Measurements from ENCODE around the gene CD7.
A peak's percentile ranks its signal among the peaks of the same experiment; 100 is the strongest.

Gene CD7

DNA sequence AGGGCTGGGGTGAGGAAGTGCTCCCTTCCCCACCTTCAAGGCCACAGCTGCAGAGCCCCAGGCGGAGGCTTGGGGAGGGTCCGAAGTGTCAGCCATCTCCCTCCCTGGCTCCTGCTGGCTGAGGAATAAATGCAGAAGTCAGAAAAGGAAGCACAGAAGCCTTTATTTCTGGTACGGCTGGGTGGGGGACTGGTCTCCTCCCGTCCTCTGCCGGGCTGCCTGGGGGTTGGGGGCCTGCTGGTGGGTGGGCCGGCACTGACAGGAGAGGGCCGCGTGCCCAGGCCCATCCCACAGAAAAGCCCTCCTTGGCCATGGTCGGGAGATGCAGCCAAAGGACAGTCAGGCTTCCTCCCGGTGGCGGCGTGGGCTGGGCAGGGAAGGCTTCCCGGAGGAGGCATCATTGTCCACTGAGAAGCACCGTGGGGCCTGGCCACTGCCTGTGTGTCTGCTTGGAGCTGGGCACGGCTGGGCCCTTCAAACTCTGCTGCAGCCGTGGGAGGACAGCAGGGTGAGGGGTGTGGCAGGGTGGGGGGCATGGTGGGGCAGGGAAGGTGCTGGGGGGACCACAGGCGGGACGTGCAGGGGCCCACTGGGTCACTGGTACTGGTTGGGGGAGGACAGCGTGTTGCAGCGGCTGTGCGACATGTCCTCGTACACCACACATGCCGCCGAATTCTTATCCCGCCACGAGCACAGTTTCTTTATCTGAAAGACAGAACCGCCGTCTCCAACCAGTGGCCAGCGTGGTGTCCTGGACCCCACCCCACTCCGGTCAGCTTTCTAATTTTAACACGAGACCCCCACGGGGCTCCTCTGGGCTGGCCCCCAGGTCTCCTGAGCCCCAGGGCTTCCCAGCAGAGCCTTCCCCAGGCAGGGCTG lies 2.4 kb downstream of the CD7 start:
- no peak for DNase-seq (ENCODE audit: low spot score)

DNA sequence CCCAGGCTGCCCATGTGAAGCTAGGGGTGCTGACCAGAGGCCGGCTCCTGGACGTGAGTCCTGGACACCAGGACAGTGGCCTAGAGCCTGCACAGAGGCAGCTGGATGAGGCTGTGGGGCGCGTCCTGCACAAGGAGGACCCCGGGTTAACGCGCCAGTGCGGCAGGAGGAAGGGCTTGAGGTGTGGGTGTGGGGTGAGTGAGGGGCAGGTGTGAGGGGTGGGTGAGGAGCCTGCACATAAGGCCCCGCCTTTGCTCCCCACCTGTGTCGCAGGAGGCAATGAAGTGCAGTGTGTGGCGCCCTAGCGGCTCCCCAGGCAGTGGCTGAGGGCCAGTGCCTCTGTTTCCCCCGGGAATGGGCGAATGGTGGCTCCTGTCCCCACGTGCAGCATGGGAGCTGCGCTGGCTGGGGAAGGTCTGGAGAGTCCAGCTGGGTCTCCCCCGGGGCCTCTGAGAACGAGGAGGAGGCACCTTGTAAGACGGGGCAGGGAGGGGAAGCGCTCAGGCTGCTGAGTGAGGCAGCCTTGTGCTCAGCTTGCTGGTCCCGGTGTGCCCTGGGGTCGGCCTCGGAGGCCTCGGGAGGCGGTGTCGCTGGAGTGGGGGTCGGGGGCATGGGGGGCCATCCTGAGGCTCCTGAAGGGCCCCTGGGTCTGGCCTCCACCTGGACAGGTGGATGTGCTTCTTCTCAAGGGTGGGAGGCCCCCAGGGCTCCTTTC lies 3.2 kb downstream of the CD7 start:
- no peak for DNase-seq (ENCODE audit: low spot score)

DNA sequence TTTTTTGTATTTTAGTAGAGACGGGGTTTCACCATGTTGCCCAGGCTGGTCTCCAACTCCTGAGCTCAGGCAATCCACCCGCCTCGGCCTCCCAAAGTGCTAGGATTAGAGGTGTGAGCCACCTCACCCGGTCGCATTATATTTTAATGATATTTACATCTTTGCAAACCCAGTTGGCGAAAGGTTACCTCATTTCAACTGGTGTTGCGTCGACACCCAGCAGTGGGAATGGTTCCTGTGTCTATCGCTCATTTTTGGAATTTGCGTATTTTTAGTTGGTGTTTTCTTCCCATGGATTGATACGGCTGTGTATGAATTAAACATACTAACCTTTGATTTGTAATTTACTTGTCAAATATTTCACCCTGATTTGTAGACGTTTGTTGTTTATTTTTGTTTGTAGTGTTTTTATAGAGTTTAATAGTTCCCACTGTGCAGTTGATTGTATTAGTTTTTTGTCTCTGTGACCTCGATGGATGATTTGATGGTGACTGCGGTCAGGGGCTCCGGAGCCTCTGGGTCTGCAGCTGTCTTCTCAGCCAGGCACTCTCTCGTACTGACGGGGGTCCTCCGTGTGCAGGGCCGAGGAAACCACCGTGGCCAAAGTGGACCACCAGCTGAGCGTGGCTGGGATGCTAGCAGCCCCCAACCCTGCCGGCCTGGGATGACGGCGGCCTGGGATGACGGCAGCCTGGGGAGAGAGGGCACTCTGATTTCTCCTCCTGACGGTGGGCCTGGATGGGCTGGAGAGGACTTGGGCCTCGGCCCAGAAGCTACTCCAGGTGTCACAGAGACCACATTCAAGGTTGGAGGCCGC lies 4.0 kb downstream of the CD7 start:
- DNase-seq (ENCODE audit: low spot score) = no peak

DNA sequence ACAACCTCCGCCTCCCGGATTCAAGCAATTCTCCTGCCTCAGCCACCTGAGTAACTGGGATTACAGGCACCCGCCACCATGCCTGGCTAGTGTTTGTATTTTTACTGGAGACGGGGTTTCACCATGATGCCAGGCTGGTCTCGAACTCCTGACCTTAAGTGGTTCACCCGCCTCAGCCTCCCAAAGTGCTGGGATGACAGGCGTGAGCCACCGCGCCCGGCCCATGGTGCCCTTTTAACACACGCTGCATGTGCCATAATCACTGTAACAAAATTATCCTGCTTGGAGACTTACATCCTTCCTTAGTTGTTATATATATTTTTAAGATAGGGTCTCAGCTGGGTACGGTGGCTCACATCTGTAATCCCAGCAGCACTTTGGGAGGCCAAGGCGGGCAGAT lies 5.4 kb downstream of the CD7 start:
- no peak for DNase-seq (ENCODE audit: low spot score)

DNA sequence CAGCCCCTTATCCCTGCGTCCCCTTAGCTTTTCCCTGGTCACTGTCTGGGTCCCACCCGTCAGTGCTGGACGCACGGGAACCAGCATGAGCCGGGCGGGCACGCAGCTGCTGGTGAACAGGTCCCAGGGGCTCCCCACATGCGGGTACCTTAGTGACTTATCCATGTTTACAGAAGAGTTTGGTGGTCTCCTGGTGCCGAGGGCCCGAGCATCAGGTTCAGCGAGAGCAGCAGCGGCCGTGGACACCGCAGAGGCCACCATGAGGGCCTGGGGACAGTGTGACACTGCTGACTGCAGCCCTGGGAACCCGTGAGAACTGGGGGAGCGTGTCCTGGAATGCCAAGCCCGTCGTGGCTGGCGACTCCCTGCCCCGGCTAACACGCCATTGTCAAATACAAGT lies 6.5 kb downstream of the CD7 start:
- no peak for DNase-seq (ENCODE audit: low spot score)

DNA sequence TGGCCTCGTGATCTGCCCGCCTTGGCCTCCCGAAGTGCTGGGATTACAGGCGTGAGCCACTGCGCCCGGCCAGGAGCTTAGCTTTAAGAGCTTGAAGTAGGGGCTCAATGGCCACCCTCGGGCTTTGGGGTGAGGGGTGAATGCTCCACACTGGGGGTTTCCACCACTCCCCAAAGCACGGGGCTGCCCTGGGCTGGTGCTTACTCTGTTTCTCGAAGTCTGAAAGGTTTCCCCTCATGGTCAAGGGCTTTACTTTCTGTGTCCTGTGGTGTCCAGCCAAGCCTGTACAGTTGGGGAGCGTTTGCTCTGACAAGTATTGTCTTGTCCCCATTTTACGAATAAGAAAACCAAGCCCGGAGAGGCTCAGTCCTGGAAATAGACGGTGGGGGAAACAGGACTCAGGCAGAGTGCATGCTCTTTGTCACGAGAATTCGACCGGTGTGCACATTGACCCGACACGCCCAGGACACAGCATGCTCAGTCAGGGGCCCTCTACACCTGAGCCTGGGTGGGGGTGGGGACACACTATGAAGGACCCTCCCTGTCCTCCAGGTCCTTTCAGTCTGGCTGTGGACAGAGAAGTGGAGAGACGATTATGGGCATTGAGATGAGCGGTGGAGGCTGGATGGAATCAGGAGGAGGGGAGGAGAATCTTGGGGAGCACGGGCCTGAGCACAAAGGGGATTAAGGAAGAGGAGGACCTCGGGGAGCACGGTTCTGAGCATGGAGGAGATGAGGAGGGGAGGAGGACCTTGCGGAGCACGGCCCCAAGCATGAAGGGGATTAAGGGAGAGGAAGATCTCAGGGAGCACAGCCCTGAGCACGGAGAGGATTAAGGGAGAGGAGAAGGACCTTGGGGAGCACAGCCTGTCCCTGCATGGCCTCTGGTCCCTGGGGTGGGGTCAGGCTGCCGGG lies 7.5 kb downstream of the CD7 start:
- no peak for DNase-seq (ENCODE audit: low spot score)

DNA sequence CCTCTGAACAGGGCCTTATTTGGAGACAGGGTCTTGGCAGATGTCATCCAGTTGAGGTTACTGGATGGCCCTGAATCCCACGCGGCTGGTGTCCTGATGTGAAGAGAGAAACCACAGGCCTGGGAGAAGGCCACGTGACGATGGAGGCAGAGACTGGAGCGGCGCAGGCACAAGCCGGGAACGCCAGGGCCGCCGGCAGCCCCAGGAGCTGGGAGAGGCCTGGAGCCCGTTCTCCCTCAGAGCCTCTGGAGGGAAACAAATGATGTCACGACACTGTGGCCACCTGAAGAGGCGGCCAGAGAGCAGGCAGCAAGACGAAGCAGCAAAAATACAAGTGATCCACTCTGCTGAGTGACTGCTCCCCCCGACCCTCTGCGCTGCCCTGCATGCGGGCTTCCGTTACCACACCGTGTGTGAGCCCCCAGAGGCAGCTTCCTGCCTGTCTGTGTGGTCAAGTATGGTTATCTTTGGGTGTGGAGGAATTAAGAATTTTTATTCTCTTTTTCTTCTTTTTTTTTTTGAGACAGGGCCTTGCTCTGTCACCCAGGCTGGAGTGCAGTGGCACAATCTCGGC lies 11.6 kb downstream of the CD7 start:
- no peak for DNase-seq (ENCODE audit: low spot score)

DNA sequence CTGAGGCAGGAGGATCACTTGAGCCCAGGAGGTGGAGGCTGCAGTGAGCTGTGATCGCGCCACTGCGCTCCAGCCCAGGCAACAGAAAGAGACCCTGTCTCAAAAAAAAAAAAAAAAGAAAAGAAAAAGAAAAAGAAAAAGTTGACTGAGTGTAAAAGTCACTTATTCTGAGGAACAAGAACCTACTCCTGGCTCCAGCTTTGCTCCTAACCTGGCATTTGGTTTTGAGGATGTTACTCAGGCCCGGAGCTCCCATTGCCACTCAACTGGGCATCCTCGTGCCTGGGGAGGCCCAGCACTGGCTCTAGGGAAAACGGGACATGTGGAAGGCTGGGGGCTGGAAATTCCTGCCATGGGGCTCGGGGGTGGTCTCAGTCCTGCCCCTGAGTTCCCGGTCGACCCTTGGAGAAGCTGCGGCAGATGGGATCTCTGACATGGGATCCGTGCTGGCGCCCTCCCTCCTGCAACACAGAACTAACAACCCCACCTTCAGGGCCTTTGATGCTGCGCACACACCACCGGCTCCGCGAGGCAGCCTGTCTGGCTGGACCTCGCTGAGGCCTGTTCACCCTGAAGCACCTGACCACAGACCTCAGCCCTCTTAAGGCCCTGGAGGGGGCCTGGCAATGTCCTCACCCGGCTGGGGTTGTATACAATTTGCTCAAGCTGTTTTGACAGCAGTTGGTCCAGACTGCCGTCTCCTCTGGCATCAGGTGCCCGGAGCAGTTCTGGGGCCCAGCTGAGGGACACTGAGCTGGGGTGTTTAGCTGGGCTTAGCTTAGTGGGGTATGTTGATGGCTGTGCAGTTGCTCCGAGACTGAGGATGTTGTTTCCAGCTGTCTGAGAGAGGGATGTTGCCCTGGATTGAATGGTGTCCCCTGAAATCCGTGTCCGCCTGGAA lies 12.3 kb downstream of the CD7 start:
- no peak for DNase-seq (ENCODE audit: low spot score)

DNA sequence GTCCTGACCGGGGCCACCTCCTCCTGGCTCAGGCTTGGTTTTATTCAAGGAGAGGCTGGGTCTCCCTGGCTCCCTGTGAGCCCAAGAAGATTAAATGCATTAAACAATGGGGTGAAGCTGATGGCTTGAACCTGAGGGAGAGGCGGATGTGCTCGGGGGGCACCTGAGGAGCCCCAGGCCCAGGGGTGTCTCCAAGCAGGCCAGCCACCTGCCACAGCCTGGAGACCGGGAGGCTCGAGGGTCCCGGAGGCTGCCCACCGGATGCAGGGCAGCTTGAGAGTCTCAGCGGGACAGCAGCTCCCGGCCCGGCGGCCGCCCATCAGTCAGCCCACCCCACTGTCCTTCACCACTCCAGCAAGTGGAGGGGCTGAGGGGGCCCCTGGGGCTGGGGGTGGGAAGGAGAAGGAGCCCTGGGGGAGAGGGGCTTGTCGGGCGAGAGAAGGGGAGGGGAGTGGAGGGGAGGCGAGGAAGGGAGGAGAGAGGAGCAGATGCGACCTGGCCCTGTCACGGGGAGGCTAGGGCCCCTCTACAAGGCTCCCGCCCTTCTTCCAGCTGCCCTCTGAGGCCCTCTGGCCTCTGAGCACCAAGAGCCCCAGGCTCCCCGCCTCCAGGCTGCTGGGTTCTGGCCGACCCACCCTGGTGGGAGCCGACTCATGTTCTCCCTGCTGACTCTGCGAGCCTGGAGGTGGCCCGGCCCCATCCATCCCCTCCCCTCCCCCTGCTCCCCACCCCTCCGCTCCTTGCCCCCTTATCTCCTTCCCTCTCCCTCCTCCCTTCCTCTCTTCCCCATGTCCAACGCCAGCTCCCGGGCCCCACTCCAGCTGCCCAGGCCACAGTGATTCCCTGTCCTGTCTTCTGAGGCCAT lies 13.2 kb downstream of the CD7 start:
- DNase-seq (ENCODE audit: low spot score) = no peak

DNA sequence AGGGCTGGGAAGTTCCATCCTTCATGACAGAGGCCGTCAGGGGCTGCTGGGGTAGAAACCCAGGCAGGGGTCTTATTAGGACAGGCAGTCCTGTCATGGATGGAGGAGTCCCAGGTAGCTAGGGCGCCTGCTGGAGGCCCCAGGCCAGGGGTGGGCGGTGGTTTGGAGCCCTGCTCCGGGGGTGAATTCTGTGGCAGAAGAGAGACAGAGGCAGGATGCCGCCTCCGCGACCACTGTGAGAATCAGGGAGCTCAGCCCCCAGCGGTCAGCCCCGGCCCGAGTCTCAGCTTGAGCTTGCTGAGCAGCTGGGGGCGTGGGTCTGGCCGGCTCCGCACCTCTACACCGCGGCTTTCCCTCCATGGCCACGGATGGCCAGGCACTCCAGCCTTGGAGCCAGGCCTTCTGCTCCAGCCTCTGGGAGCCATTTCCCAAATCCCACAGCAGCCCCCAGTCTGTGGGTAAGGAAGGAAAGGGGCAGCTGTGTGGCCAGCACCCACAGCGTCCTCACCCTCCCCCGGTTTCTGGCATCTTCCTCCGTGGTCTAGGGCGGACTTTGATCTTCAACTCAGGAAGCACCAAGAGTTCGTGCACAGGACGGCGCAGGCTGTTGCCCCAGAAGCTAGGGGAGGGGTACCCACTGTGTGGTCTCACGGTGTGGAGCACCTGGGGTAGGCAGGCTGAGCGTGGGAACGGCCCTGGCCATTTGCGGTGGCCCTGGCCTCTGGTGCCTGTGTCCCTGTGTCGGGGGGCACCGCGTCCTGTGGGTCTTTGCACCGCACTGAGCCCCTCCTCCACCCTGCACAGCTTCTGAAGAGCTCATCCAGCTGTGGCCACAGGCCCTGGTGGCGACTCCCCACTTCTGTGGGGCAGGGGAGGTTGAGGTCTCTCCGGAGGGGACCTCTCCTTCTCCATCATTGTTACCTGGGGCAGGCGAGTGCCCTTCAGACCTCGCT lies 14.1 kb downstream of the CD7 start:
- DNase-seq (ENCODE audit: low spot score) = no peak

DNA sequence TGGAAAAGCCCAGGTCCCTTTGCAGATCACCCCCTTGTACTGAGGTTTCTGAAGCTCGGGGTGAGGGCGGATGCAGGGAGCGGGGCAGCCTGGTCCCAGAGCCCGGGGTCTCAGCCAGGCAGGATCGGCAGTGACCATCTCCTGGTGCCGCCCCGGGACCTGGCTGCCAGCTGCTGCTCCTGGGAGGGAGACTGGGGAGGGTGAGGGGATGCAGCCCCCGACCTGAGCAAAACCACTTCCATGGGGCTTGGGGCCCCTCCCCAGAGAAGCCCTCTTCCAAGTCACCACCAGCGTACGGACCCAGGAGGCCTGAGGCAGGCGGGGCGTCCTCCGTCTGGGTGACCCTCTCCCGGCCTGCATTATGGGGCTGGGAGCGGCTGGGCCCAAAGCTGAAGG lies 14.8 kb downstream of the CD7 start:
- no peak for DNase-seq (ENCODE audit: low spot score)

DNA sequence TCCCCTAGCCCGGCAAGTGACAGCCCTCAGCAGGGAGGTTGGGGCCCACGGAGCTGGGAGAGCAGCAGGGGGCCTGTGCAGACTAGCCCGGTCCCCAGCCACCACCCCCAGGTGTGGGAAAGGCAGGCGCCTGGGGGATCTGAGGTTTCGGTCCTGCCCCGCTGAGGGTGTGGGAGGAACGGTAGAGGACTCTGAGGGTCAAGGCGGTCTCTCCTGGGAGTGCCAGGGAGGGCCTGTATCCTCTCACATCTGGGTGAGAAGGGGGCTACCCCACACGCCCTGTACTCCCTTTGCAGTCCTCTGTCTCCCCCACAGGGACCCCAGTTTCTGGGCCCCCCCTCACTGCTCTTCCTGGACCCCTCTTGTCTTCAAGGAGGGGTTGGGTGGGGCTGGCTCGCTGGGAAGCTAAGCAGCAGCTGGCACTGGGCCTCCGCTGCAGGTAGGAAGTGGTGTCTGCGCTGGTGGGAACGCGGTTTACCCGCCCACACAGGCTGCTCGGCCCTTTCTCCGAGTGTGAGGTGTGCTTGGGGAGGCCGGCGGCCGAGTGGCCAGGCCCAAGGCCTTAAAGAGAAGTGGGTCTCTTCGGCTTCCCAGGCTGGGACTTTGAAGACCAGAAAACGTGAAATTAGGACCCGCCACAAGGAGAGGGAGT lies 15.4 kb downstream of the CD7 start:
- no peak for DNase-seq (ENCODE audit: low spot score)

DNA sequence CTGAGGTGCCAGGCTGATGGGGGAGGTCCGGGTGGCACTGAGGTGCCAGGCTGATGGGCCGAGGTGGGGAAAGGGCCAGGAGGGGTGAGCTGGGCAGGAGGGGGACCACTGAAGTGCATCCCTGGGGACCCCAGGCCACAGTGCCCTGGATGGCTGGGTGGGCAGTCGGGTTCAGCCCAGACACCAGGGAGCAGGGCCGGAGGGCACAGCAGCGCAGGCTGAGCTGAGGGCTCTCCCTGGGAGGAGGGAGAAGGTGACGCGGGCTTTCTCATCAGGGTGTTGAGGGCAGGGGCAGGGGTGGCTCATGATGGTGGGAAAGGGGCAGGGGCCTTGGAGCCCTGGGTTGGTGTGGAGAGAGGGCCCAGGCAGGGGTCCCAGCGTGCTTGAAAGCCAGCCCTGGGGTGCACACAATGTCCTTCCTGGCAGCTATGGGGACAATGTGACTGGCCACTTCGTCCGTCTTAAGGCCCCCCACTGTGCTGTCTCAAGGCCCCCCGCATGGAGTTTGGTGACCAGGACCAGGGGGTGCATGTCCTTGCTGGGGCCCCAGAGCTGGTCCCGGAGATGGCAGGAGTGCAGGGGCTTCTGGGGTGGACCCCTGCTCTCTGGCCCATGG lies 16.0 kb downstream of the CD7 start:
- DNase-seq (ENCODE audit: low spot score) = no peak

DNA sequence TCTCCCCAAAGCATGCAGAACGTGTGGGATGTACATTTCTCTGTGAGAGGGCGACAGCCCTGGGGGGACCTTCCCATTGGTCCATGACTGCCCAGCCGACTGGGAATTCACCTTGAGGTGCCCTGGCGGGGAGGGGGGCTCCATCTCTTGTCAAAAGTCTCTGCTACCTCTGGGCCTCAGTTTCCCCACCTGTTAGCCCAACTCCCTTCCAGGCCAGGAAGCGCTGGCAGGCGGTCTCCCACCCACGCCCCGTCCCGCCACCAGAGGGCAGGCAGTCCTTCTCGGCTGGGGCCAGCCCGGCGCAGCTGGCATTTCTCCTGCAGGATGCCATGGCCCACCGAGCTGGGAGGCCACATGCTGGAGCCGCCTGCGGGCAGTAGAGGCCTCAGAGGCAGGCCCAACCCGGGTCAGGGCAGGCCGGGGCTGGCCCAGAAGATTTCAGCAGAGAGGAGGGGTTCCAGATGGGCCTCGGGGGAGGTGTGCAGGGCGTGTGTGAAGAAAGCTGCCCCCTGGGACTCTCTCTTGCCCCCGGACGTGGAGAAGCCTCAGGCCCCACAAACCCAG lies 16.6 kb downstream of the CD7 start:
- DNase-seq (ENCODE audit: low spot score) = peak; percentile 88

DNA sequence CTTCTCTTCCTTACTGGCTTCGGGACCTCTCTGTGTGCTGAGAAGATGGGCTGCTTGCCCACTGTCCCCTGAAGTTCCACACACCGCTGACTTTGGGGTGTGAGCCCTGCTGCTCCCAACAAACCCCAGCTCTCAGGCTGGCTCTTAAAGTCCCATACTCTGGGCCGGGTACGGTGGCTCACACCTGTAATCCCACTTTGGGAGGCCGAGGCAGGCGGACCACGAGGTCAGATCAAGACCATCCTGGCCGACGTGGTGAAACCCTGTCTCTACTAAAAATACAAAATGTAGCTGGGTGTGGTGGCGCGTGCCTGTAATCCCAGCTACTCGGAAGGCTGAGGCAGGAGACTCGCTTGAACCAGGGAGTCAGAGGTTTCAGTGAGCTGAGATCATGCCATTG lies 17.2 kb downstream of the CD7 start:
- DNase-seq (ENCODE audit: low spot score) = no peak

DNA sequence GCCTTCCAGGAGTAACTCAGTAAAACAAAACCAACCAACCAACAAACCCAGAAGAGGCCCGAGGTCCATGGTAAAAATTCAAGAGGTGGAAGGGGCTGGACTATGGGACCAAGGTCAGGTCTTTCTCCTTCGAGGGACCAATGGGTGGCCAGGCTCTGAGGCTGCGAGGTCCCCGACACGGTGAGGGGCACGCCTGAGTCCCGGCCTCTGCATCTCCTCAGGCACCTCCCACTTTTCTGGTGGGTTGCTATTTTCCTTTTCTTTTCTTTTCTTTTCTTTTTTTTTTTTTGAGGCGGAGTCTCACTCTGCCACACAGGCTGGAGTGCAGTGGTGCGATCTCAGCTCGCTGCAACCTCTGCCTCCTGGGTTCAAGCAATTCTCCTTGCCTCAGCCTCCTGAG lies 18.0 kb downstream of the CD7 start:
- no peak for DNase-seq (ENCODE audit: low spot score)
